Right forelimb (tissue), 1 donor: ENCODE measurements around the gene FBXL15.

Experiments
- DNase-seq: peaks from one replicate; pipeline ENCODE4 v3.0.0-alpha.2; 2018

Gene FBXL15

DNA sequence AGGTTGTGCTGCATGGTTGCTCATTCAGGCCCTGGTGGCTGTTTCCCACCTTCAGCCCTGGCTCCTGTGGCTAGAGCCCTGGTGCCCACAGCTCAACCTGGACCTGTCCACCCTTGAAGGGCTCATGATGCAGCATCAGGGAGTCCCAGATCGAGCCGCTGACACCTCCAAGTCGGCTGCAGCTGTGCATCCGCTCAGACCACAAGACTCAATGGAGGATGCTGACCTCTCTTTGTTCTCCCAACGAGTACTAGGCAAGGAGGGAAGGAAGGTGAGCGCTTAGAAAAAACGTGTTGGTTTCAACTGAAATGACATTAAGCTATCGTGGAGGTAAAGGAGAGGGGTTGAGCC lies 40.2 kb downstream of the FBXL15 start:
- no peak for DNase-seq

DNA sequence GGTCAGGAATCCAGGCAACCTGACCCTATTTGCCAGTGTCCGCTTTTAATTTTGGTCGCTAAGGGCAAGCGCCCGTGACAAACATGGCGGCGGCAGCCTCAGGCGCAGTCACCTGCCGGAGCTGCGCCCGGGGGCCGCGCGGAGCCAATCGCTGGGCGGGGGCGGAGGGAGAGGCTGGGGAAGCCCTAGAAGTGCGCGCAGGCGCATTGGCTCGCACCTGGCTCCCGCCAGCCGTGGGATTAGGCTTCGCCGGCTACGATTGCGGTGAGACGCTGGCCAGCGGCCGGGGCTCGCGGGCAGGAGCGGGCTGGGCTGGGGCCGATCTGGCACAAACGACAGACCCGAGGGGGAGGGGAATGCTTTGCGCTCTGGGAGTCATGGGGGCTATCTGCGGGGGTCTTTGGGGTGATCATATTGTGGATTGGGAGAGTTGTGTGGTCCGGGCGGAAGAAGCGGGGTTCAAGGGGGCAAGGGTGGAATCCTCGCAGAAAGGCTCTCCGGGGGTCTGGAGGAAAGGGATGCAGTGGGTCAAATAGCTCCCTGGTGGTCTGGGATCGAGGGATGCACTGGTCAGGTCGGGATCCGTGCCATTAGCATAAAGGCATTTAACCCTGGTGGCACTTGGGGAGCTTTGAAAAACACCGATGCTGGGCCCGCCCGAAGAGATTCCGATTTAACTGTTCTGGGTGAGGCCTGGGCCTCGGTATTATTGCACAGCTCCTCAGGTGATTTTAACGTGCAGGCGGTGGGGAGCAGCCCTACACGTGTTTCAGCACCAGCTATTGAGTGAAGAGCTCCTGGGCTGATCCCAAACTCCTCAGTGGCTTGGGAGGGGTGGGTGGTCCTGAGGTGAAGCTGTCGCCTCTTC lies 40.8 kb downstream of the FBXL15 start:
- DNase-seq: peak; percentile 85

DNA sequence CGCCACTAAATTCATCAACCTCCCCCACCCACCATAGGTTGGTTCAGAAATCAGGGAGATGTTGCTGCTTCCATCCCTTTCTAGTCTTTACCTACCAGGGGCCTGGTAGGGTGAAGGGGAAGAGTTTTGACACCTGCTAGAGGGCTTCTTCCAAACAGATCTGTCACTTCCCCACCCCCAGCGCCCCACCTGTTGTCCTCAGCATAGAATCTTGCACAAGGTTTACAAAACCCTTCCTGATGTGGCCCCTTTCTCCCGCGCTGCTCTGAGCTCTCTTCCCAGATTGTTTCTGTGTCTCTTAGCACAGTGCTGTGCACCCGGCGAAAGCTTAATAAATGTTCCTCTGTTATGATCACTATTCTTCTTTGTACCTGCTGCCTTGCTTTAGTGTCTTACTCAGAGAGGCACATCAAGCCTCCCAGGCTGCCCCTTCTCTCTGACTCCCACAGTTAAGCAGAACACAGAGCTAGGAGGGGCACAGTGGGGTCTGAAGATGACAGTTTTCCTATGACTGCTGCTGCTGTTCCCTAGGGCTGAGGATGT lies 41.9 kb downstream of the FBXL15 start:
- no peak for DNase-seq

DNA sequence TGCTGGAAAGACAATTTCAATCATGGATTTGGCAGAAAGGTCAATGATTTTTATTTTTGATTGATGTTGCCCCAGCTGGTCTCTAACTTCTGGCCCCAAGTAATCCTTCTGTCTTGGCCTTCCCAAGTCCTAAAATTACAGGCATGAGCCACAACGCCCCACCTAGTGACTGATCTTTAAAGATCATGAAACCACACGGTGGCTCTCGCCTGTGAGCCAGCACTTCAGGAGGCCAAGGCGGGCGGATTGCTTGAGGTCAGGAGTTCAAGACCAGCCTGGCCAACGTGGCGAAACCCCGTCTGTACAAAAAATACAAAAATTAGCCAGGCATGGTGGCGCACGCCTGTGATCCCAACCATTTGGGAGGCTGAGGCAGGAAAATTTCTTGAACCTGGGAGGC lies 43.3 kb downstream of the FBXL15 start:
- DNase-seq: no peak

DNA sequence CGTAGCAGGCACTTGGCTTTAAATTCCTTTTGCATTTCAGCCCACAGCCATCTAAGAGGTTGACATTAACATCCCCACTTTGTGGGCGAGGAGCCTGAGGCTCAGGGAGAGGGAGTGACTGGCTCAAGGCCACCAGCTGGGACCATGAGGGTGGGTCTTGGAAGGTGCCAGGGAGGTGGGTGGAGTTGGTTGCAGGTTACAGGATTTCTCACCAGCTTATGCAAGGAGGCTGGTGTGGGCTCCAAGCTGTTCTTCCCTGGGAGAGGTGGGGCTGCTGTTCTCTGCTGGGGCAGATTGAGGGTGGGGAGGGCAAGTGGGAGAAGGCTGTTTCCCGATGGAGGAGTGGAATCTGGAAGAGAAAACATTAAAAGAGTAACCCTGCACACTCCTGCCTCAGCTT lies 44.8 kb downstream of the FBXL15 start:
- DNase-seq: no peak

DNA sequence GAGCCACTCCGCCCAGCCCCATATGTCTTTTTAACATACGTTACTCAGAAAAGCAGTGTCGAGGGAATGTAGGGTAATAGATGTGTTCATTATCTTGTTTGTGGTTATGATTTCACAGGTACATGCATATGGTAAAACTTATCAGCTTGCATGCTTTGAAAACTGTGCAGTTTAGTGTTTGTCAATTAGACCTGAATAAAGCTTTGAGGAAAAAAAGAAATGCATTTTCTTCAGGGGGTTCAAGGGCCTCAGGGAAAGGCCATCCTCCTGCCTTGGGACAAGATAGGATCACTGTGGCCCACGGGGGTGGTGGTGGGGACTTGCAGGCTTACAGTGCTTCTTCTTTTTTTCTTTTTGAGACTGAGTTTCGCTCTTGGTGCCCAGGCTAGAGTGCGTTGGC lies 46.7 kb downstream of the FBXL15 start:
- DNase-seq: no peak

DNA sequence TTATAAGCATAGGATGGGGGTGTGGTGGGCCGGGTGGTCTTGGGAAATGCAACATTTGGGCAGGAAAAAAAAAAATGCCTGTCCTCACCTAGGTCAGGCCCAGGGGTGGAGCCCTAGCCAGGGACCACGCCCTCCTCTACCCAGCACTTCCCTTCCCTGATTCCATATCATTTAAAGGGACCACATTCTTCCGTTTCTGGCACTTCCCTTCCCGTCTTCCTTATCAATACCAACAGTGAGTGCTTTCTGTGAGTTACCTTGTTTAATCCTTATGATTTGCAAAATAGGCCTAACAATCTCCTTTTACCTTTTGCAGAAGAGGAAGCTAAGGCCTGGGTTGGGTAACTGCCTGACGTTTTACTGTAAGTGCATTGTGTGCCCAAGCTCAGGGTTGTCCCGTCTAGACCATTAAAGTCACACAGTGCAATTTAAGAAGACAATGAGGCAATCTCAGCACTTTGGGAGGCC lies 47.4 kb downstream of the FBXL15 start:
- no peak for DNase-seq

DNA sequence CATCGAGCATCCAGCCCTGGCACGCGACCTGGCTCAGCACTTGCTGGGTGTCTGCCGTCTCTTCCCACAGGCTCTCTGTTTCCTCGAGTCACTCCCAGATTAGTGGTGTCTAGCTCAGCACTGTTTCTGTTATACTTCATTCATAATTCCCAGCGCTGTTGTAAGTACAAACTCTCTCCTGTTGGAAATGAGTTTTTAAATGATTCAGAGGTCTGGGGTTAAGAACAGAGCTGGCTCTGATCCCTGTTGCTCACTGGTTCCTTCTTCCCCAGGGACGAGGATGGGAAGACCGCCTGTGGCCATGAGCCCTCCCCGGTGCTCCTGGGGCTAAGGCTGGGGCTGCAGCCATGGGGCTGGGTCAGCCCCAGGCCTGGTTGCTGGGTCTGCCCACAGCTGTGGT lies 48.0 kb downstream of the FBXL15 start:
- DNase-seq: no peak

DNA sequence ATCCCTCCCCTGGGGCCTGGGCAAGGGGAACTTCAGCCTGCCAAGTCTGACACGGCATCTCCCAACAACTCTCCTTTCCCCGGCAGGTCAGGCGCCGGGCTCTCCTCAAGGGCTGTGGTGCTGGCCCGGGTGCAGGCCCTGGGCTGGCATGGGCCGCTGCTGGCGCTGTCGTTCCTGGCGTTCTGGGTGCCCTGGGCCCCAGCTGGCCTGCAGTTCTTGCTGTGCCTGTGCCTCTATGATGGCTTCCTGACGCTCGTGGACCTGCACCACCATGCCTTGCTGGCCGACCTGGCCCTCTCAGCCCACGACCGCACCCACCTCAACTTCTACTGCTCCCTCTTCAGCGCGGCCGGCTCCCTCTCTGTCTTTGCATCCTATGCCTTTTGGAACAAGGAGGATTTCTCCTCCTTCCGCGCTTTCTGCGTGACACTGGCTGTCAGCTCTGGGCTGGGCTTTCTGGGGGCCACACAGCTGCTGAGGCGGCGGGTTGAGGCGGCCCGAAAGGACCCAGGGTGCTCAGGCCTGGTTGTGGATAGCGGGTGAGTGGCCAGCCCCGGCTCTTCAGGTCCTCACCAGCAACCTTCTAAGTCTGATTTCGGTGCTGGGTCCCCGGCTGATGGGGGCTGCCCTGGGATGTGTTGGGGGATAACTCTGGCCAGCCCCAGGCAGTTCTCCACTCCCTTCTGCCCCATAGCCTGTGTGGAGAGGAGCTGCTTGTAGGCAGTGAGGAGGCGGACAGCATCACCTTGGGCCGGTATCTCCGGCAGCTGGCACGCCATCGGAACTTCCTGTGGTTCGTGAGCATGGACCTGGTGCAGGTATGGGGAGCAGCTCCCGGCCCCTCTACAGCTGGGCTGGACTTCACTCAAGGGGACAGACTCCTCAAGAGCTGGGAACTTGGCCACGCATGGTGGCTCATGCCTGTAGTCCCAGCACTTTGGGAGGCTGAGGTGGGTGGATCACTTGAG lies 50.2 kb downstream of the FBXL15 start:
- no peak for DNase-seq
